CD4-positive, alpha-beta T cell treated with Interleukin-17A for 4 hours (primary cell): Measurements from ENCODE around the gene MRPL58.

Source experiments
- DNase-seq: peaks from one replicate; pipeline ENCODE4 v3.0.0-alpha.2; 2020; ENCODE audit warnings: mixed read lengths

Gene MRPL58

DNA sequence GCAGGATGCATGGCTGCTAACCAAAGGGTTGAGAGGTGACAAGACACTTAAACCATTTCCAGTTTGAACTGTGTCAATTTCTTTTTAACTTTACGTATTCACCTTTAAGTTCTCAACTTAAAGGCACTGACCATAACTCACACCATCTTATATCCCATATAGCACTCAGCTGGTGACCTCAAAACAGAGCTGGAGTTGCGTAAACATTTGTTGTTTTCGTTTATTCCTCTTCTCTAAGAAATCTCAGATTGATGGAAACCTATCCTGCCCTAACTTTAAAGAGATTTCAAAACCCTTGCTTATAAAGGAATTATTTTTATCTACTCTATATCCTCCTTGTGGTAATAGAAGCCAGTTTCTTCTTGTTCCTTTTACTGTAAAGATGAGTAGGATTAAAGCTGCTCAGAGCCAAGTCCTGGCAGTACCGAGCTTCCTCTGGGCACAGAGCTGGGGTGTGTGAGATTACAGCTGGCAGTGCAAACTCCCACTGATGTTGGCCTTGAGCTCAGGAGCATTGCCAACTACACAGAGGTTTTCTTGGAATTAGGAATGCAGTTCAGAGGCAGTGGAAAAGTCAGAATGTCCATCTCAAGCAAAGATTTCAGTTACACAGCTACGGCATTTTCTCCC, 35.9 kb downstream of the MRPL58 start:
- no peak for DNase-seq

DNA sequence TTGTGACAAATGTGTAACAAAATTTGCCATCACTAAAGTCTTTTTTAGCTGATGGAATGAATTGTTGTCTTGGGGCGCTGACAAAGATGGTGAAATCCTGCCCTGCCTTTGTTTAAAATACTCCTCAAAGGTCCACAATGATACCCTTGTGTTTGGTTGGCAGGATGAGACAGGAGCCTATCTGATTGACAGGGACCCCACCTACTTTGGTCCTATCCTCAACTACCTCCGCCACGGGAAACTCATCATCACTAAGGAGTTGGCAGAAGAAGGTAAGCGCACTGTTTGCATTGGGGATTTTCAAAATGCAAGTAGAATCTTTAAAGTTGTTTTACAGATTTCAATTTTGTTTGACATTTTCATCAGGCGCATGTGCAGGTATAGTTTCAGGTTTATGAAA, 36.6 kb downstream of the MRPL58 start:
- no peak for DNase-seq

DNA sequence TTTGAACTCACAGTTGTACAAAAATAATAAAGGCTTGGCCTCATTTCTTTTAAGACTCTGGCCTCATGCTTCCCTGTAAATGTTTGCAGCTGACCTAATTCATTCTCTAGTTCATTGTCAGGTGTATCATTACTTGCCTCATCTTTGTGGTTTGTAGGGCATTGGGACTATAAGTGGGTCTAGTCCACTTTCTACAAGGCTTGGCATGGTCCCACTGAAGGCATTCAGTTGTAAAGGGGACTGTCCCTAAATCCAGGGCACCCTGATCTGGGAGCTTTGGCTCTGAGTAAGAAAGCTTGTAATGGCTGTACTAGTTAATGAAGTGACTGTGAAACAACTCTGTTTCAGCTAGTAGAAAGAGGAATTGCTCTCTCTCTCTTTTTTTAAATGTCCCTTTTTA, 37.2 kb downstream of the MRPL58 start:
- no peak for DNase-seq

DNA sequence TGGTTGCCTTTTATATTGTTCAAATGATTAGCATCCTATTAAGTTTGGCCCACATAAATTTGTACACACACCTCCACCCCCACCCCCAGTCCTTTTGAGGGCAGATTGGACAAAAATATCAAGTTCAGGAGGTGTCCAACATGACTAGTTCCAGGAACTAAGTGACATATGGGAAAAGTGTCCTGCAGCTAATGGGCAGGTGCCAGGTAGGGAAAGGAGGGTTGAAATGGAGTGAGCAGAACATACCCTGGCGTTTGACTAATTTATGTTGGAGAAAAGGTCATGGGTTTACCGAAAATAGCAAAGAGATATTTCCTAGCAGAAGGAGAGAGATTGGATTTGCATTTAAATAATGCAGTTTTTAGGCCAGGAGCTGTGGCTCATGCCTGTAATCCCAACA, 39.5 kb downstream of the MRPL58 start:
- no peak for DNase-seq

DNA sequence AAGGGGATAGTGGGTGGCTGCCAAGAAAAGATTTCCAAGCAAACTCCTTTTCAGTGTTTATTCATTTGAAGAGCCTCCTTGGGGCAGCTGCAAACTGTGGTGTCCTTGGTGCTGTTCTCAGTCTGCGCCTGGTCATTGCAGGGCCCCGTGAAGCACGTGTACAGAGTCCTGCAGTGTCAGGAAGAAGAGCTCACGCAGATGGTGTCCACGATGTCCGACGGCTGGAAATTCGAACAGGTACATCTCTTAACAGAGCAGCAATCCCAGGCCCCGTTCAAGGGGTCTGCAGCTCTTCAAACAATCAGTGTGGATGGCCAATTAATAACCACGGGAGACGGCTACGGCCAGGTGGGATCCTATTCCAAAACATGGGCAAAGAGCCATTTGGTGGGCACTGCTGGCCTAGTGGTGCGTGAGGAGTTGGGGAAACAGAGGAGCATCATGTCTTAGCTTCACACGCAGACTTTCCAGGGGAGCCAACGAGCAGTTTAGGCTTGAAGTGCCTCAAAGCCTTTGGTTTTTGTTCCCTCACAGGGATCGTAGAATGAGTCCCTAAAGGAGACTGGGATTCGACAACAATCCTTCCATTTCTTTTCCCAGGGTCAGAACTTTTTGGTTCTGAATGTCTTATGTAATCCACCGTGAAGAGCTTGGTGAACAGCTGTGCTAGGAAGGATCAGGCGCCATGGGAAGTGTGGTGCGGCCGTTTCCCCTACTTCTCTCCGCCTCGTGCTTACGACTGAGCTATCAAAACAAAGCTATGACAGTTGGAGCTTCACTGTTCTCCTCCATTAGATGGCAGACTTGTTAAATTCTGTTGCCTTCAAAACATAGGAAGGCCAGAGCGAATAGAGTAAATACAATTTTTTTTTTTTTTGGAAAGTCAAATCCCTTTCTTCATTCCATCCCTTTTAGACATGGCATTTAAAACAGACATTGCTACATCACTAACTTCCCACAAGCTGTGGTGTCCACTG, 47.2 kb downstream of the MRPL58 start:
- DNase-seq, result peak; percentile 30

DNA sequence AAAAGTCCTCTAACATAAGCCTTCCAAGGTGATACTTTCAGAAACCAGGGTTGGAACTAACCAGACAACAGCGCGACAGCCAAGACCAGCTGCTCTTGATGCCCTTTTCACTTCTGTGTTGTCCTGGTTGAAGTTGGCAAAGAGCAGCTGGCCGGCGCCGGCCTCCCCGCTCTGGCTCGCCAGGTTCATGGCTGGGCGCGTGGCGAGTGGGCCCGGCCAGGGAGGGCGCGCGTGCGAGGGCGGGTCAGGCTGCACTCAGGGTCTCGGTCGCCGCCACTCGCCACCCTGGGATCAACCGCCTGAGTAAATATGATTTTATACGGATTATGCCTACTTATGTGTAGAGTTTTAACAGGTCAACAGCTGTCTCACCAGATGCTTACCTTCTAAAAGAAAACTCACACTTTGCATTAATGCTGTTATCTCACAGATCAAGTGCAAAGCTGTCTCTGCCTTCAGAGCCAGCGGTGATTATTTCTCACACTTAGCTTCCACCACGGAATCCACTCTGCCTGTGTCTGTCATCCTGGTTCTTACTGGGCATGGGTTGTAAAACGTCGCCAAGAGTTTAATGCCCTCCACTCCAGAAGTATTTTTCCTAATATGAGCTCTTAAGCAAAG, 48.1 kb downstream of the MRPL58 start:
- DNase-seq, result no peak

DNA sequence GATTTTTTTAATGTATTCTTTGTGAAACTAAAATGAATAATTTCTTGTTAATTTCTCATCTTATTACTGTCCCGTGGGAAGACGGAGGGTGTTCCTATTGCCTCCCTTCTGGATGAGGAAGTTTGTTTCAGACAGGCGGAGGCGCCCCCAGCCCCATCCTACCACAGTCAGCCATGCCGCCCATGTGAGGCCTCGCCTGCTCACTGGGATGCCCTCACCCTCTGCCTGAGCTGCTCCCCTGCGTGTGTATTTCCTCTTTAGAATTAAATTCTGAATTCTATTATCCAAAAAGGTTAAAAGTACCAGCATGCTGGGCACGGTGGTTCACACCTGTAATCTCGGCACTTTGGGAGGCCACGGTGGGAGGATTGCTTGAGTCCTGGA, 48.6 kb downstream of the MRPL58 start:
- DNase-seq, result no peak

DNA sequence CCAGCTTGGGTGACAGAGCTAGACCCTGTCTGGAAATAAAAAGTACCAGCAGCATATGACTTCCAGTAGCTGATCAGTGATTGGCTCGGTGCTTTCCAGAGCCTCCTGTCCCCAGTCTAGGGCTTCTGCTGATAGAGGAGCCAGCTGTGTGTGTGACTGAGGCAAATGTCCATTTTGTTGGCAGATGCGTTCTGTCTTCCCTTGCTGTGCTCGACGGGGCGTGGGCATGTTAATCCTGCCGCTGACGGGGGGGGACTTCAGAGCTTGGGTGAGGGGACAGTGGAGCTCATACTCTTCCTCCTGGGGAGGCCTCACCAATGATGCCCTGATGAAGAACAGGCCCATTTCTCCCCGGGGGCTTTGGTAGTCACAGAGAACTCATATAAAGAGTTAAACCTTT, 49.1 kb downstream of the MRPL58 start:
- DNase-seq, result no peak

DNA sequence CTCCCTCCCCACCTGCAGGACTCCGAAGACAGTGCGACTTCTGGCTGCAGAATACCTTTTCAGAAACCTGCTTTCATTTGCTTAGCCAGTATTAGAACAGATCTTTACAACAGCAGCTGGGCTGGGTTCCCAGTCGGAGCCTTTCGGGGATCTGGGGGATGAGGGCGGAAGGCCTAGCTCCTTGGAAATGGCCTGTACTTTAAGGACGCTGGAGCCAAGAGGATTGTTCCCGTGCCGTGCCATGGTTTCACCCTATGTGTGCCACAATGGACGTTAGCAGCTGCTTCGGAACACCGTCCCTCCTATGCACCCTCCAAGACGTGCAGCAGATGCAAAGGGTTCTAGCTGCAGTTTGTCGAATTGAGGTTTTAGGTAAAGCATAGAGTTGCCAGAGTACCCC, 50.7 kb downstream of the MRPL58 start:
- no peak for DNase-seq

DNA sequence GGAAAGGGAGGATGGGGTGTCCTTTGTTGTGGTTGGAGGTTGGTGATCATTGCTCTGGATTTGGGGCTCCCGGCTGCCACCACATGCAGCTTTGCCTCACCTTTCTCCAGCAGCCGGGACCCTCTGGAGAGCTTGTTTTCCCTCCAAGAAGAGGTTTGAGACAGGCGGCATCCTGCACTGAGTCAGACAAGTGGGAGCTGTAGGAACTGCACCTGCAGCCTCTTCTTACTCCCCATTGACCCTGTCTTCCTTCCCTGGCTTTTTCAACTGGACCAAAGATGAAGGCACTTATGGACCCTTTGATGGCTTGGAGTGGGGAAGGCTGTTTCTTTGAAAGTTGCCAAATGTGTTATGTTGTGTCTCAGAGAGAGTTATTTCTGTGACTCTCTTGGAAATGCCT, 51.2 kb downstream of the MRPL58 start:
- DNase-seq, result no peak

DNA sequence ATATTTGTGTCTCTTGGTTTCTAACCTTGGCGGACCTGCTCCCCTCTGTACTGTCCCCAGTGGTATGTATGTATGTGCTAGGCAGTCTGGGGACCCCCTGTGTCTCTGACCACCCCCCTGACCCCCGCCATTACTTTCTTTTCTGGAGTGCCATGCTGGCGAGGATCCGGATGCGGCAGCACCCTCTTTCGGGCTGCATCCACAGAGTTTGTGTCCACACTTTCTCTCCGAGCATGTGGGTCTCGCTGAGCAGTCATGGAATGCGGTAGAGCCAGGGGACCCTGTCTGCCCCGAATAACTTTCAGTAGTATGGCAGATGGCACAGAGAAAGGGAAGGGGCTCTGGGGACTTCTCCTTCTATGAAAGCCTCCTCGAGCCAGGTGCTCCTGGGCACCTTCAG, 51.6 kb downstream of the MRPL58 start:
- DNase-seq, result no peak

DNA sequence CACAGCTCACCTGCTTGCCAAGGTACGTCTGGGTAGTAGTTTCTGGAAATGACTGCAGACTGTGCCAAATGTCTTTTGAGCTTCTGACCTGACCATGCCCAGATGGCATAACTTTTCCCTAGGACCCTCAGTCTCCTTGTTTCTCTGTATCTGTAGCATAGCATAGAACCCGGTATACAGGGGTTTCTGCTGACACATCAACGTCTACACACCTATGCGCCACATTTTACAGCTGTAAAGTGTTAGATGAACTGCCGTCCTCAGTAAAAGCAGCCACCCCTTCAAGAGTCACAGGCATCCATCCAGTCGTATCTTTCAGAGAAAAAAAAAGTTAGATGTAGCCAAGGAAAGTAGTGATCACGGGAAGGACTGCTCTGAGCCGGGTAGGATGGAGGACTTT, 52.0 kb downstream of the MRPL58 start:
- no peak for DNase-seq

DNA sequence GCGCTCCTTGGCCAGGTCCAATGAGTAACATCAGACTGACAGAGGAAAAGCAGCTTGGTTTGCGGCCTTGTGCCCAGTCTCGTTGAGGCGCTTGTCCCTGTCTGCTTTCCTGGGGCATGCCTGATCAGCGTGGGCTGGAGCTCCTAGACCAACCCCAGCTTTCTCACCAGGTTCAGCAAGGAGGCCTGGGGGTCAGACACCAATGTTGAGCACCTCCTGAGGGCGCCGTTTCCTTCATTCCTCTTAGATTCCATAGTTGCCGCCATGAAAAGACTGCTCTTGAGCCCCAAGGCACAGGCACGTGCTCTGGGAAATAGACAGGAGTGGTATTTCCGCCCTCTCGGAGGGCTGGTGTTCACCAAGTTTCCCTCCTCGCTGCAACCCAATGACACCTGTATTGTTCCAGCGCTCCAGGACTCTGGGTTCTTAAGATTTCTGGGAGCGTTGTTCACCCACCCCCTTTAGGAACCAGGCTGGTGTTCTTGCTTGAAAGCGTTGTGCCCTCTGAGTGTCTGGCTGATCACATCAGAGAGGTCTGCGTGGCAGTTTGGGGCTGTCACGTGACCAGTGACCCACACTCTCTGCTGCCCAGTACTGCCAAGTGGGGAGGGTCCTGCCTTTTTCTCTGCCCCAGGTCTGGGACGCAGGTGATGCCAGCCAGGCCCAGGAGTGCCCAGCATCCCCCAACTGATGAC, 52.5 kb downstream of the MRPL58 start:
- no peak for DNase-seq

DNA sequence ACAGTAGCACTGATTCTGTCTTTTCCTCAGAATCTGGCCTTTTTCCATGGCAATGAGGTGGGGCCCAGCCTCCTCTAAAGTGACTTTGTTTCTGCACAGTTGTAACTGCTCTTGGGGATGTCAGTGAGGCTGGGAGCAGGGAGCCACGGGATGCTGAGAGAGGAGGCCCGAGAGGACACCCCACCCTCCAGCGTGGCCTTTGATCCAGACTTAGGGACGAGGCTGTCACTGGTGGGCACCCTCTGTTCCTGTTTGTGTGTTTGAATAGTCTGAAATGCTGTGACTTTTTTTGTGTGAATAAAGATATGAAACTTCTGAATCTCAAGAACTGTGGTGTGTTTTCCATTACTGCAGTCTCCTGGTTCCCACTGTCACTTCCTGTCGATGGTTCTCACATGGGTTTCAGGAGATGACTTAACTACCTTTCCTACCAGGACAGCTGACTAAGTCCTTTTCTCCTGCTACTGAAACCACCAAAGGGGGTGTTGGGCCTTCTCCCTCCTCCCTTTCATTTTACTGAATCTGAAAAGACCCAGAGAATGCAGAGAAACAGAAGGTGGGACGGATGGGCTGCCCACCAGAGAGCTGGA, 53.2 kb downstream of the MRPL58 start:
- DNase-seq, result no peak

DNA sequence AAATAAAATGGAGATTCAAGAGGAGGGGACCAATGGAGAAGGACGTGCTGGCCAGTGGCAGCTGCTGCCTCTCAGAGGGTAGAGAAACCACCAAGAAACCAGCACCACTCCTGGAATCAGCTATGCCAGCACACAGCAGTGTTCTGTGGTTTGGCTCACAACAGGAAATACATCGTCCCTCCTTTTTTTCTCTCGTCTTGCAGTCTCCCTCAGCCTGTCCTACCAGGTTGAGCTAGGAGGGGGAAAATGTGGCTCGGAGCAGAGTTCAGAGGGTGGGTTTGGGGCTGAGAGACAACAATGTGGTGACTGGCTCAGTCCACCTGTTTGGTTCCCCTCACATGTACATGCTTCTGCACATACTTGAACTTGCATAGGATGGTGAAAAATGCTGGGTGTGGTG, 55.4 kb downstream of the MRPL58 start:
- DNase-seq, result peak; percentile 50

DNA sequence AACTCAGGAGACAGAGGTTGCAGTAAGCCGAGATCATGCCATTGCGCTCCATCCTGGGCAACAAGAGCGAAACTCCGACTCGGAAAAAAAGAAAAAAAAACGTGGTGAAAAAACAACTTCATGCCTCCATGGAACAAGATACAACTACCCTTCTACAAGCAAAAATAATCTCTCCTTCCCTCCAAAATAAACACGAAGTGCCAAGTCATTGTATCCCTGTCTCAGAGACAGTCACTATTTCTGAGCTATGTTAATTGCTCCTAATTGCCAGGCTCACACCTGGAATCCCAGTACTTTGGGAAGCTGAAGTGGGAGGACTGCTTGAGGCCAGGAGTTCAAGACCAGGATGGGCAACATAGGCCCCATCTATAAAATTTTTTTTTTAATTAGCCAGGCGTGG, 56.3 kb downstream of the MRPL58 start:
- DNase-seq, result no peak

DNA sequence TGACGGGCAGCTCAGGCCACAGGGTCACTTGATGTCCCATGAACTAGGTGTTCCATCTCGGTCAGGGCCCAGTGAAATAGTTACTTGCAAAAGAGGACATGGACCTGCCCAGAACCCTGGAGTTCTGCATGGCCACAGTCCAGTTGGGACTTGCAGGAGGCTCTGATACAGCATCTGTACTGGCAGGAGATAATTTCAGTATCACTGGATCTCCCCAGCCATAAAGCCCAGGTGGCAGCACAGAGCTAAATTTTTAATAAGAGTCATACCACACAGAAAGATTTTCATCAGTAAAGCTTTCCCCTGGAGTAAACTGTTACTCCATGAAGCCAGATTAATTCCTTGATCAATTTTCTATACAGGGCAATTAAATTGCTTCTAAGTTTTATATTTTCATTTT, 57.3 kb downstream of the MRPL58 start:
- peak; percentile 32 for DNase-seq
